Prostate gland (tissue), 2 donors: ENCODE measurements around the gene BTBD18. TPM values are rescaled to one million over a fixed set of nuclear protein-coding genes. Genes with fewer than 3 reads are reported as not detected.
A peak's percentile ranks its signal among the peaks of the same experiment; 100 is the strongest.

Experiments
- DNase-seq: peaks from one replicate; pipeline ENCODE4 v3.0.0-alpha.2; 2019; ENCODE audit warnings: low spot score
- H3K27ac ChIP-seq, 2 donors: fragments of 200-600 bp; sonication (generic); 2 replicates each; pipeline ENCODE4 v1.5.1; 2017 to 2019
- H3K27me3 ChIP-seq: fragments of 200-600 bp; sonication (generic); replicated peaks from 2 replicates; pipeline ENCODE4 v1.5.1; 2019; ENCODE audit not compliant: insufficient read depth
- H3K36me3 ChIP-seq, 2 donors: fragments of 200-600 bp; sonication (generic); 1 replicate in 1 of 2; 2 replicates in 1 of 2; pipeline versions ENCODE4 v1.5.1 to v1.8.1; 2017 to 2019
- H3K4me1 ChIP-seq: fragments of 200-600 bp; sonication (generic); replicated peaks from 2 replicates; pipeline ENCODE4 v1.5.1; 2019
- H3K4me3 ChIP-seq, 2 donors: fragments of 200-600 bp; sonication (generic); 2 replicates each; pipeline ENCODE4 v1.5.1; 2017 to 2019
- H3K9me3 ChIP-seq: fragments of 200-600 bp; sonication (generic); 2 replicates; pipeline ENCODE4 v1.5.1; 2017
- POLR2A ChIP-seq: fragments of 450-650 bp; IDR thresholded peaks from one replicate; pipeline ENCODE4 v1.6.1; 2016; ENCODE audit warnings: antibody characterized with exemption, mild to moderate bottlenecking
- POLR2AphosphoS5 ChIP-seq: sonication (generic); formaldehyde crosslinking; IDR thresholded peaks from one replicate; pipeline ENCODE4 v1.6.1; 2017; ENCODE audit warnings: antibody characterized with exemption
- WGBS: methylation state at CpG from one replicate; pipeline ENCODE4 v1.1.5; 2018; 5-methylcytosine and 5-hydroxymethylcytosine counted together
- intact Hi-C: fragments of 100-400 bp; cut with DNase I; formaldehyde crosslinking; loops from one replicate; pipeline ENCODE4 v1.14.2; 2022
- total RNA-seq, 2 donors: library from RNA; depleted of rRNA; stranded (reverse); fragments of >200 nt; gene quantifications; one replicate each; pipeline ENCODE4 v1.1.0, GENCODE V29; 2016
- TF ChIP-seq, protein P1 (sequence below), 4 experiments: fragments of 200-600 bp in 2 of 4; fragments of 450-650 bp in 2 of 4; sonication (generic) in 2 of 4; IDR thresholded peaks; 1 replicate in 3 of 4; 2 replicates in 1 of 4; pipeline ENCODE4 v1.5.1; 2016 to 2019; ENCODE audit warnings: antibody characterized with exemption in 4 of 4, mild to moderate bottlenecking in 2 of 4, moderate library complexity in 2 of 4

The BTBD18 gene
- total RNA-seq, 2 donors from 2014 or later = 1.0 TPM; not detected in 1

DNA sequence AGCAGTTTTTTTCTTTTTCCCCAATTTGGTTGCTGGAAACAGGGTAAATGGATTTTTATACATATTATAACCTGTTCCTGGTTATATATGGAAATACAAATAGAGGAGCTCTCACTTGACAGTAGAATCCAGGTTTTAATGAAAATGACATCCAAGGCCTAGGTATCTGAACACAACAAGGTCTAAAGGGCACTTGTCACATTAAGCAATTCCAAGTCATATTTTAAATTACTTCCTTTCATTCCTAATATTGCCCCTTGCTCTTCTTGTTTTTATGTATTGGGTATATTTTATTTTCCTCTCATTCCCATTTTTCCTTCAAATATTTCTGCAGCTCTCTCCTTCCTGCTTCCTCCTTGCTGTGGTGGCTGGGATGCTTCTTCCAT, 37.1 kb upstream of the BTBD18 start:
- TF ChIP-seq, protein P1, sequence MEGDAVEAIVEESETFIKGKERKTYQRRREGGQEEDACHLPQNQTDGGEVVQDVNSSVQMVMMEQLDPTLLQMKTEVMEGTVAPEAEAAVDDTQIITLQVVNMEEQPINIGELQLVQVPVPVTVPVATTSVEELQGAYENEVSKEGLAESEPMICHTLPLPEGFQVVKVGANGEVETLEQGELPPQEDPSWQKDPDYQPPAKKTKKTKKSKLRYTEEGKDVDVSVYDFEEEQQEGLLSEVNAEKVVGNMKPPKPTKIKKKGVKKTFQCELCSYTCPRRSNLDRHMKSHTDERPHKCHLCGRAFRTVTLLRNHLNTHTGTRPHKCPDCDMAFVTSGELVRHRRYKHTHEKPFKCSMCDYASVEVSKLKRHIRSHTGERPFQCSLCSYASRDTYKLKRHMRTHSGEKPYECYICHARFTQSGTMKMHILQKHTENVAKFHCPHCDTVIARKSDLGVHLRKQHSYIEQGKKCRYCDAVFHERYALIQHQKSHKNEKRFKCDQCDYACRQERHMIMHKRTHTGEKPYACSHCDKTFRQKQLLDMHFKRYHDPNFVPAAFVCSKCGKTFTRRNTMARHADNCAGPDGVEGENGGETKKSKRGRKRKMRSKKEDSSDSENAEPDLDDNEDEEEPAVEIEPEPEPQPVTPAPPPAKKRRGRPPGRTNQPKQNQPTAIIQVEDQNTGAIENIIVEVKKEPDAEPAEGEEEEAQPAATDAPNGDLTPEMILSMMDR (IDR thresholded peaks at IDR 0.05) = no peak
- TF ChIP-seq POLR2AphosphoS5 = no peak
- TF ChIP-seq POLR2A = no peak
- peaks cover 29% of the 10 kb centered on the region for H3K4me1 ChIP-seq
- no peak overlapping the region for H3K4me3 ChIP-seq
- H3K36me3 ChIP-seq = no peaks in the 10 kb centered on the region
- intact Hi-C loops = no loop called here
- no peaks in the 10 kb centered on the region for H3K9me3 ChIP-seq
- no peak for DNase-seq
- H3K27me3 ChIP-seq = no peaks in the 10 kb centered on the region
- H3K27ac ChIP-seq = peak overlapping the region; percentile 32 to 65

DNA sequence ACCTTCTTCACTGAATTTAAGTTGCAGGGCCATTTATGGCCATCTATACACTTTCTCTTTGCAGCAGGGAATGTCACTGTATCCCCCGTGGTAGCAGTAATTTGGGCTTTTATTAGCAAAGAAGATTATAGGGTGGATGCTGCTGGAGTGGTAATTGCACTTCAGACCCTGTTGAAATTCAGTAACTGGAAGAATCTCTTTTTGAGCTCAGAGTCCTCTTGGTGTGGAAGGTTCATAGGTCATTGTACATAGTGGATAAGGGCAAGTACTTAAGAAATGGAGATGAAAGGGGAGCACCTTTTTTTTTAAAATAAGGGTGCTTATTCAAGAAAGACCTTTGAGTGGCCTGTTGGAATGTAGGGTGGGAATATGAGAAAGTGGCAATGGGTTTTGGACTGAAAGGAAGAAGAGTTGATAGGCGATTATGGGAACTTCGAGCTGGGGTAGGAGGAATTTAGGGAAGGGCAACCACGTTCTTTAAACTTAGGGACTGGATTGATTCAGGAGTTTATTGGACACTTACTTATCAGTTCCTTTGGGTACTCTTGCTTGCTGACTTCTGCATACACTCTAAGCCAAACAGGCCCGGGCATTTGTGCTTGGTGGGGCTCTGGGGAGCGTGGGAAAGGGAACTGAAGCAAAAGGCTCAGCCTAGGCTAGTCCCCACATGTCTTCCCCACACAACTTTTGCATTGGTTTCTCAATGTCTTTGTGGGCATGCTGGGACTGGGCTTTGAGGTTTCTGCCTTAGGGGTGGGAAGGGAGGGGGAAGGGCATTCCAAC, 36.5 kb upstream of the BTBD18 start:
- no peaks in the 10 kb centered on the region for H3K36me3 ChIP-seq
- peak; percentile 82 for DNase-seq
- intact Hi-C loops = no loop called here
- H3K4me3 ChIP-seq = no peak overlapping the region
- H3K27me3 ChIP-seq = no peaks in the 10 kb centered on the region
- 32% methylated on average over 6 of the region's 6 CpGs for WGBS
- H3K9me3 ChIP-seq = no peaks in the 10 kb centered on the region
- H3K27ac ChIP-seq = peak overlapping the region; percentile 32 to 65
- TF ChIP-seq, protein P1 (IDR thresholded peaks at IDR 0.05) = no peak
- TF ChIP-seq POLR2AphosphoS5 (peak; percentile 61), POLR2A (no peak)
- H3K4me1 ChIP-seq = peaks cover 29% of the 10 kb centered on the region

DNA sequence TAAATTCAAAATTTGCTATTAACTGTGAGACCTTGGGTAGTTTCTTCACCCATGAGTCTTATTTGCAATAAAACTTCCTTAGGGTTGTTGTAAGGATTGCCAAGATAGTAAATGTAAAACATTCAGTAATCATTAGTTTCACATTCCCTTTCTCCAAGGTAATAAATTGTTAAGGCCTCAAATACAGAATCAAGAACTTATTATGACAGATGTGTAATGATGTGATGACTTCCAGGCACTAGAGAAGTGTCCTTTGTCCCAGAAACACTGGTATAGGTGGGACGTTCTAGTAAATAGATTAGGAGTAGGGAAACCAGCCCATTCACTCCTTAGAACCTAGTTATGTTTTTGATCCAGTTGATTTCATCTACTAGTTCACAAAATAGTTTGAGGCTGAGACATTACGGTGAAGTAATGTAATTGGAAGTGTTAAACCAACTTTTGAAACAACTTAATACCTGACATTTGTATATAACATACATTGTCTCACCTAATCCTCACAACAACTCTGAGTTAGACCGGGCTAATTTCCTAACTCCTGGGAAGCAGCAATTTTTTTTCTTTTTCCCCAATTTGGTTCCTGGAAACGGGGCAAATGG, 35.5 kb upstream of the BTBD18 start:
- 72% methylated on average over 4 of the region's 4 CpGs for WGBS
- Histone ChIP-seq H3K27ac (peak overlapping the region; percentile 32 to 65), H3K27me3 (no peaks in the 10 kb centered on the region), H3K4me3 (no peak overlapping the region), H3K36me3 (no peaks in the 10 kb centered on the region), H3K4me1 (peaks cover 33% of the 10 kb centered on the region), H3K9me3 (no peaks in the 10 kb centered on the region)
- DNase-seq = no peak
- TF ChIP-seq POLR2AphosphoS5 (no peak), POLR2A (no peak)
- TF ChIP-seq, protein P1 (IDR thresholded peaks at IDR 0.05) = no peak
- intact Hi-C loops = no loop called here

DNA sequence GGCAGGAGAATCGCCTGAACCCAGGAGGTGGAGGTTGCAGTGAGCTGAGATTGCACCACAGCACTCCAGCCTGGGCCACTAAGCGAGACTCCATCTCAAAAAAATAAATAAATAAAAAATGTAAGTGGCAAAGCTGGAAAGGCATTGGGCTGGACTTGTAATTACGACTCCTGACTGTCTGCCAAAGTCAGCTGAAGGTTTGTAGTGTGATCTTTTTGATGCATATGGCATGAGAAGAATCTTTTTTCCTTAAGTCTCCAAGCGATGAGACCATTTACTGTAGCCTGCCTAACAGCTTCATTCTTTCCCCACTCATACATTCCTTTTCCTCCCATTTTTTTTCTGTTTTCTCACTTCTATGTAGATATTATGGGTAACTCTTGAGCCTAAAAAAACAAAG, 34.8 kb upstream of the BTBD18 start:
- intact Hi-C loops = no loop called here
- TF ChIP-seq POLR2AphosphoS5 (peak; percentile 21), POLR2A (no peak)
- TF ChIP-seq, protein P1 (IDR thresholded peaks at IDR 0.05) = no peak
- 41% methylated on average over 4 of the region's 4 CpGs for WGBS
- H3K36me3 ChIP-seq = no peaks in the 10 kb centered on the region
- no peaks in the 10 kb centered on the region for H3K9me3 ChIP-seq
- peak; percentile 49 for DNase-seq
- H3K27me3 ChIP-seq = no peaks in the 10 kb centered on the region
- peaks cover 32% of the 10 kb centered on the region for H3K4me1 ChIP-seq
- peak overlapping the region; percentile 32 to 65 for H3K27ac ChIP-seq
- no peak overlapping the region for H3K4me3 ChIP-seq

DNA sequence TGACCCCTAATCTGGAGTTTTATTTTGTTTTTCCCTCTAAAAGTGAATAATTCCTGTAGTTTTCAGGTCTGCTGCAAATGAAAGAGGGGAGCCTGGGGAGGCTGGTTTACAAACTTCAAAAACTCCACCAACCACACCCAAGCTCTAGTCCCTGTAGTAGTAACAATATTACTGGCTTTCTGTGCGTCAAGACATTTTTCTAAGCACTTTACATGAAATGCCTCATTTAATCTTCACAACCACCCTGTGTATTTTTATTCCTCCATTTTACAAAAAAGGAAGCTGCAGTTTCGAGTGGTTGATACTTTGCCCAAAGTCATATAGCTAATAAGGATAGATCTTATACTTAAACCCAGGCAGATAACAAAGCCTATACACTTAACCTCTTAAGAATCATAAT, 33.5 kb upstream of the BTBD18 start:
- TF ChIP-seq, protein P1 (IDR thresholded peaks at IDR 0.05) = no peak
- TF ChIP-seq POLR2A (no peak), POLR2AphosphoS5 (no peak)
- H3K9me3 ChIP-seq = no peaks in the 10 kb centered on the region
- peaks cover 44% of the 10 kb centered on the region for H3K4me1 ChIP-seq
- intact Hi-C loops = no loop called here
- H3K36me3 ChIP-seq = no peaks in the 10 kb centered on the region
- H3K27ac ChIP-seq = peak overlapping the region in 1 of 2 donors; percentile 5
- no peaks in the 10 kb centered on the region for H3K27me3 ChIP-seq
- 90% methylated on average over 2 of the region's 2 CpGs for WGBS
- H3K4me3 ChIP-seq = no peak overlapping the region
- no peak for DNase-seq
